ENCODE data around the gene FCAR.
"Not testable (repeated sequence)": the region's sequence is repeated elsewhere in the genome, so short reads cannot be mapped to it uniquely, and the experiment has no call there.

Gene FCAR

GRCh38 chr19:54873990-54874389, at the start of gene FCAR:
Gene FCAR, plus strand, starts transcription at chr19:54874235. Its CDS starts 55 bp downstream, at chr19:54874290.
- ATAC-seq (no peak), DNase-seq (no peak)

GRCh38 chr19:54824416-54824815, 49.6 kb upstream of the FCAR start:
- not testable (repeated sequence) for ATAC-seq, DNase-seq

- DNase-seq, ATAC-seq: not testable (repeated sequence)
These were observed 48.7 kb upstream of the FCAR start for GRCh38 chr19:54825326-54825725.

- DNase-seq, ATAC-seq: not testable (repeated sequence)
These were observed 46.0 kb upstream of the FCAR start for GRCh38 chr19:54828064-54828463.

GRCh38 chr19:54832496-54832895, 41.5 kb upstream of the FCAR start, which contains the start of gene KIR2DS4:
Gene KIR2DS4, plus strand, starts transcription at chr19:54832676.
- DNase-seq, ATAC-seq: not testable (repeated sequence)

GRCh38 chr19:54835126-54835525, 38.9 kb upstream of the FCAR start:
- not testable (repeated sequence) for ATAC-seq, DNase-seq

GRCh38 chr19:54837522-54837921, 36.5 kb upstream of the FCAR start:
- ATAC-seq, DNase-seq: not testable (repeated sequence)

GRCh38 chr19:54843171-54843570, 30.9 kb upstream of the FCAR start:
- ATAC-seq, DNase-seq: not testable (repeated sequence)

- not testable (repeated sequence) for DNase-seq, ATAC-seq
These were observed 23.9 kb upstream of the FCAR start, which contains the start of gene KIR3DL2 for GRCh38 chr19:54850061-54850640. Gene KIR3DL2, plus strand, starts transcription at chr19:54850443. Its CDS starts 33 bp downstream, at chr19:54850476.

- no peak for DNase-seq
- ATAC-seq, result no peak
These were observed 23.1 kb upstream of the FCAR start for GRCh38 chr19:54850930-54851329.

GRCh38 chr19:54851353-54851752, 22.7 kb upstream of the FCAR start:
- DNase-seq (no peak), ATAC-seq (no peak)

- ATAC-seq, DNase-seq: not testable (repeated sequence)
These were observed 18.8 kb upstream of the FCAR start for GRCh38 chr19:54855241-54855640.

GRCh38 chr19:54858476-54858875, 15.6 kb upstream of the FCAR start:
- not testable (repeated sequence) for ATAC-seq, DNase-seq

GRCh38 chr19:54859421-54859820, 14.6 kb upstream of the FCAR start:
- ATAC-seq, DNase-seq: not testable (repeated sequence)

GRCh38 chr19:54863459-54863858, 10.6 kb upstream of the FCAR start:
- not testable (repeated sequence) for ATAC-seq, DNase-seq

- DNase-seq, result no peak
- no peak for ATAC-seq
These were observed 2.3 kb upstream of the FCAR start for GRCh38 chr19:54871696-54872095.

GRCh38 chr19:54875506-54875905, 1.5 kb downstream of the FCAR start:
- ATAC-seq (no peak), DNase-seq (no peak)

GRCh38 chr19:54877471-54877870, 3.4 kb downstream of the FCAR start:
- ATAC-seq, result no peak
- DNase-seq, result no peak

GRCh38 chr19:54881884-54882283, 7.8 kb downstream of the FCAR start:
- no peak for DNase-seq
- no peak for ATAC-seq

- ATAC-seq (no peak), DNase-seq (no peak)
These were observed 8.7 kb downstream of the FCAR start for GRCh38 chr19:54882758-54883157.

GRCh38 chr19:54883228-54883627, 9.2 kb downstream of the FCAR start:
- DNase-seq (no peak), ATAC-seq (no peak)

- ATAC-seq, result no peak
- no peak for DNase-seq
These were observed 14.2 kb downstream of the FCAR start for GRCh38 chr19:54888239-54888638.

GRCh38 chr19:54889566-54889965, 15.5 kb downstream of the FCAR start:
- ATAC-seq (no peak), DNase-seq (no peak)

- DNase-seq (no peak), ATAC-seq (no peak)
These were observed 19.4 kb downstream of the FCAR start for GRCh38 chr19:54893406-54893805.
